ES-I3 (cell line): ENCODE measurements around the gene SCAMP1.

Source experiments
- H3K36me3 ChIP-seq: 2 replicates; pipeline ENCODE4 v1.6.1; 2013; ENCODE audit warnings: mild to moderate bottlenecking, low read length, control low read depth, moderate library complexity; ENCODE audit not compliant: insufficient read depth
- H3K4me1 ChIP-seq: 2 replicates; pipeline ENCODE4 v1.6.1; 2013; ENCODE audit warnings: mild to moderate bottlenecking, control low read depth, low read length; ENCODE audit not compliant: insufficient read depth
- H3K9ac ChIP-seq: 2 replicates; pipeline ENCODE4 v1.6.1; 2013; ENCODE audit warnings: low read depth, mild to moderate bottlenecking, low read length, moderate library complexity
- H3K9me3 ChIP-seq: 2 replicates; pipeline ENCODE4 v1.6.1; 2013; ENCODE audit warnings: mild to moderate bottlenecking, low read length, moderate library complexity; ENCODE audit not compliant: control insufficient read depth, insufficient read depth

The SCAMP1 gene

GRCh38 chr5:78359831-78360673 is at the start of gene SCAMP1:
TSS of gene SCAMP1 (plus strand) at chr5:78360617. CDS start at chr5:78360672, 55 bp downstream.
- H3K9me3 ChIP-seq: no peaks in the 10 kb centered on the region; the same call in 1 of the 2 replicates
- H3K9ac ChIP-seq: peak within 1 kb of the TSS; percentile 100
- peaks cover 9% of the 10 kb centered on the region; the same call in 1 of the 2 replicates for H3K4me1 ChIP-seq
- H3K36me3 ChIP-seq: no peaks in the 10 kb centered on the region

DNA sequence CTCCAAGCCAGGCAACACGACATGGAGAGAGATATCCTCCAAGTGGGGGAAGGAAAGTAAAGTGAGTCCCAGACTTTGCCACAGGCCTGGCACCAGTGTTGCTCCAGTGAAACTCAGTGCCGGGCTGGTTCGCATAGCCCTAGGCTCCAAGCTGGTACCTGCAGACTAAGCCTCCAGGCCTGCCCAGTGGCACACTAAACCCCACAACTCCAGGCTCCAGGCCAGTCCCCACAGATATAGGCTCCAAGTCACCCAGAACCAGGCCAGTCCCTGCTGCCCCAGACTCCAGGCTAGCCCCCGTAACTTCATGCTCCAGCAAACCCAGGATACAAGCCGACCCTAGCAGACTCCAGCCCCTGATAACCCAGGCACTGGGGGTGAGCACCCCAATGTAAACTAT is 42.9 kb upstream of the SCAMP1 start:
- no peaks in the 10 kb centered on the region for H3K36me3 ChIP-seq
- H3K4me1 ChIP-seq: peaks cover 5% of the 10 kb centered on the region; the same call in 1 of the 2 replicates
- H3K9ac ChIP-seq: no peak overlapping the region
- peaks cover 3% of the 10 kb centered on the region; the same call in 1 of the 2 replicates for H3K9me3 ChIP-seq

DNA sequence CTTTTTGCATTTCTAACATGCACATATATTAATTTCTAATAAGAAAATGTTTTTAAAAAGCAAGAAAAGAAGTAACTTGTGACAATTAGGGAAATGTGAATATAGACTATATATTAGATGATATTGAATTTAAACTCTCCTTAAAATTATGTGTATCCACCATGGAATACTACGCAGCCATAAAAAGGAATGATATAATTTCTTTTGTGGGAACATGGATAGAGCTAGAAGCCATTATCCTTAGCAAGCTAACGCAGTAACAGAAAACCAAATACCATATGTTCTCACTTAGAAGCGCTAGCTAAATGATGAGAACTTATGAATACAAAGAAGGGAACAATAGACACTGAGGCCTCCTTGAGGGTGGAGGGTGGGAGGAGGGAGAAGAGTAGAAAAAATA is 42.1 kb upstream of the SCAMP1 start:
- Histone ChIP-seq H3K4me1 (peaks cover 5% of the 10 kb centered on the region; the same call in 1 of the 2 replicates), H3K36me3 (no peaks in the 10 kb centered on the region), H3K9me3 (peaks cover 3% of the 10 kb centered on the region; the same call in 1 of the 2 replicates), H3K9ac (no peak overlapping the region)

DNA sequence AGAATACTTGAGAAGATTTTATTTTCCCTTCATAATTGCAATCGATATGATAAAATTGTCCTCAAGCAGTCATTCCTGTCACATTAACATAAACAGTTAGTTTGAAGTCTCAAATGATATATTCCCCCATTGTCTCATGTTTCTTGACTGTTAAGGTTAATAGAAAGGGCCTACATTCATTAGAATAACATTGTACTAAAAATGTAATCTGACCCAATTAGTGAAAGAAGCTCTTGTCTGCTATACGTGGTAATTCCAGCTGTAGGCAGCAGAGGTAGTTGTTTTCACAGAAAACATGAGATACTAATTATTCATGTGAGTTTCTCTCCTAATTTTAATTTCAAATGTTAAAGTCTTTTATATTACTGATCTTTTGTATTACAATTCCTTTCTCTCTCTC is 40.0 kb upstream of the SCAMP1 start:
- Histone ChIP-seq H3K4me1 (peaks cover 5% of the 10 kb centered on the region; the same call in 1 of the 2 replicates), H3K36me3 (no peaks in the 10 kb centered on the region), H3K9me3 (no peaks in the 10 kb centered on the region), H3K9ac (no peak overlapping the region)

GRCh38 chr5:78323241-78323640 is 37.2 kb upstream of the SCAMP1 start:
- Histone ChIP-seq H3K9me3 (no peaks in the 10 kb centered on the region), H3K36me3 (no peaks in the 10 kb centered on the region), H3K4me1 (peaks cover 8% of the 10 kb centered on the region), H3K9ac (no peak overlapping the region)

DNA sequence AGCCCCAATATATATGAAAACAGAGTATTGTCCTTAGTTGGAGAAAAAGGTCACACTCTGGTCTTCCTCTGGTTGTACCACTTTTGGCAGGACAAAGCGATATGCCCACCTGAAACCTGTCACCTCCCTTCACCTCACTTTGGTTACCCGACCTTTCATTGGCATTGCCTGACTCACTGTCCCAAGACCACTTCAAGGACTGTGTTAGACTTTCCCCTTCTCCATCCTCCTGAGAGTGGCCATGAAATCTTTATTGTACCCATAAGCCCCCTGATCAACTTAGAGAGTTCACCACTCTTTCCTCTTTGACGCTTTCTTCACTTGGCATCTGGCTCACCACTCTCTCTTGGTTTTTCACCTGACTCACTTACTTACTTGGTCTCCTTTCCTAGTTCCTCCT is 33.5 kb upstream of the SCAMP1 start:
- Histone ChIP-seq H3K9ac (no peak overlapping the region), H3K36me3 (no peaks in the 10 kb centered on the region), H3K9me3 (no peaks in the 10 kb centered on the region), H3K4me1 (peaks cover 16% of the 10 kb centered on the region)

- no peak overlapping the region for H3K9ac ChIP-seq
- H3K4me1 ChIP-seq: peaks cover 16% of the 10 kb centered on the region
- H3K36me3 ChIP-seq: no peaks in the 10 kb centered on the region
- H3K9me3 ChIP-seq: no peaks in the 10 kb centered on the region
Observed at GRCh38 chr5:78327761-78328510, 32.5 kb upstream of the SCAMP1 start.

GRCh38 chr5:78328585-78329173 is 31.7 kb upstream of the SCAMP1 start:
- Histone ChIP-seq H3K9ac (no peak overlapping the region), H3K4me1 (peaks cover 16% of the 10 kb centered on the region), H3K36me3 (no peaks in the 10 kb centered on the region), H3K9me3 (no peaks in the 10 kb centered on the region)

DNA sequence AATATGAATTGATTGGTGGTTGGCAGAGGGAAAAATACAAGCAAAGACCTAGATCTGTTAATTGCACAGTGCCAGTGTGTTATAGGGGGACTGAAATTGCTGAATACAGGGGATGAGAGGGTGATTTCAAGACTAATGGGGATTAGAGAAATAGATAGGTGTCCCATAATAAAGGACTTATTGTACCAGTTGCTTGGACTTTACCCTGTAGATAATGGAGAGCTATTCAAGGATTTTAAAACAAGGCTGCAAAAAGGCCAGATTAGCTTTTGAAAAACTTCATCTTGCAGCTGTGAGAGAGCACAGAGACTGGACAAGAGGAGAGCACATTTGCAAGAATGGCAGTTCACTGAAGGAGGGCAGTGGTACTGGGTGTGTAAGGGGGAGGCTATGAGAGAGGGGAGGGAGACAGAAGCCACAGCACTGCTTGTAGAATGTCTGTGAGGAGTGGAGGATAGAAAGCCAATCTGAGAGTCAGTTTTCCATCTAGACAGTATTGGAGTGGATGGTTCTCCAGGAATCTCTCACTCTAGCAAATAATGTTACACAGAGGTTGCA is 28.8 kb upstream of the SCAMP1 start:
- Histone ChIP-seq H3K9me3 (no peaks in the 10 kb centered on the region), H3K9ac (no peak overlapping the region), H3K36me3 (no peaks in the 10 kb centered on the region), H3K4me1 (peaks cover 16% of the 10 kb centered on the region)

- Histone ChIP-seq H3K9ac (peak overlapping the region; percentile 15; the same call in 1 of the 2 replicates), H3K9me3 (no peaks in the 10 kb centered on the region), H3K36me3 (no peaks in the 10 kb centered on the region), H3K4me1 (no peaks in the 10 kb centered on the region)
Observed at GRCh38 chr5:78334811-78335210, 25.6 kb upstream of the SCAMP1 start.

GRCh38 chr5:78335976-78336375 is 24.4 kb upstream of the SCAMP1 start:
- Histone ChIP-seq H3K9me3 (no peaks in the 10 kb centered on the region), H3K4me1 (no peaks in the 10 kb centered on the region), H3K9ac (no peak overlapping the region), H3K36me3 (no peaks in the 10 kb centered on the region)

DNA sequence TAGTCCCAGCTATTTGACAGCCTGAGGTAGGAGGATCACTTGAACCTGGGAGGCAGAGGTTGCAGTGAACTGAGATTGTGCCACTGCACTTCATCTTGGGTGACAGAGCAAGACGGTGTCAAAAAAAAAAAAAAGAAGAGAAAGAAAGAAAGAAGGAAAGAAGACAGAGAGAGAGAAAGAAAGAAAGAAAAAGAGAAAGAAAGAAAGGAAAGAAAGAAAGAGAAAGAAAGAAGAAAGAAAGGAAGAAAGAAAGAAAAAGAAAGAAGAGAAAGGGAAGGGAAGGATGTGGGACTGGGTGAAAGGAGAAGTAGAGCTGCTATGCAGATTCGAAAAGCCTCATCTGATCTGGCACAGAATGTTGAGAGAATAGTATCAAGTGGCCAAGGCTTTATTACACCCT is 23.7 kb upstream of the SCAMP1 start:
- H3K9ac ChIP-seq: no peak overlapping the region
- H3K9me3 ChIP-seq: no peaks in the 10 kb centered on the region
- H3K4me1 ChIP-seq: no peaks in the 10 kb centered on the region
- H3K36me3 ChIP-seq: no peaks in the 10 kb centered on the region

- Histone ChIP-seq H3K4me1 (no peaks in the 10 kb centered on the region), H3K9me3 (peaks cover 6% of the 10 kb centered on the region; the same call in 1 of the 2 replicates), H3K36me3 (no peaks in the 10 kb centered on the region), H3K9ac (no peak overlapping the region)
Observed at GRCh38 chr5:78339617-78340436, 20.6 kb upstream of the SCAMP1 start.
